Liver (tissue), 9 donors: ENCODE data around the gene FBXW10. TPM values are rescaled to one million over a fixed set of nuclear protein-coding genes. Genes with fewer than 3 reads are reported as not detected.
"Not testable (repeated sequence)": the region's sequence is repeated elsewhere in the genome, so short reads cannot be mapped to it uniquely, and the experiment has no call there.

Source experiments
- DNase-seq: peaks from one replicate; pipeline ENCODE4 v3.0.0-alpha.2; 2017; ENCODE audit warnings: low spot score
- H3K27ac ChIP-seq, 2 donors: one replicate each; pipeline ENCODE4 v1.7.0; 2013; ENCODE audit warnings: inconsistent platforms in 2 of 2, low read length in 2 of 2, control low read depth in 1 of 2, low read depth in 1 of 2, mild to moderate bottlenecking in 1 of 2
- H3K27me3 ChIP-seq, 4 donors: one replicate each; pipeline versions ENCODE4 v1.6.1 to v1.7.0; 2013; ENCODE audit warnings: low read length in 3 of 4, inconsistent platforms in 1 of 4, mild to moderate bottlenecking in 1 of 4, moderate library complexity in 1 of 4; ENCODE audit not compliant: control insufficient read depth in 4 of 4, insufficient read depth in 4 of 4
- H3K36me3 ChIP-seq, 4 donors: one replicate each; pipeline versions ENCODE4 v1.6.1 to v1.7.0; 2013; ENCODE audit warnings: low read length in 3 of 4, mild to moderate bottlenecking in 3 of 4, low read depth in 1 of 4, moderate library complexity in 1 of 4; ENCODE audit not compliant: control insufficient read depth in 4 of 4, insufficient read depth in 3 of 4
- H3K4me1 ChIP-seq, 4 donors: one replicate each; pipeline versions ENCODE4 v1.6.1 to v1.7.0; 2013; ENCODE audit warnings: low read length in 3 of 4, mild to moderate bottlenecking in 3 of 4, moderate library complexity in 1 of 4; ENCODE audit not compliant: control insufficient read depth in 4 of 4, insufficient read depth in 4 of 4
- H3K4me3 ChIP-seq, 3 donors: one replicate each; pipeline versions ENCODE4 v1.6.1 to v1.7.0; 2013; ENCODE audit warnings: low read length in 3 of 3, control low read depth in 1 of 3, low read depth in 1 of 3, mild to moderate bottlenecking in 1 of 3
- H3K9ac ChIP-seq, 2 donors: one replicate each; pipeline ENCODE4 v1.7.0; 2013; ENCODE audit warnings: low read length in 2 of 2, mild to moderate bottlenecking in 2 of 2, moderate library complexity in 2 of 2, control low read depth in 1 of 2, low read depth in 1 of 2
- H3K9me3 ChIP-seq, 4 donors: one replicate each; pipeline versions ENCODE4 v1.6.1 to v1.7.0; 2013; ENCODE audit warnings: low read length in 3 of 4; ENCODE audit not compliant: control insufficient read depth in 4 of 4
- WGBS: extraction: QIAGEN DNeasy Blood & Tissue Kit; methylation state at CpG from one replicate; pipeline ENCODE4 v1.1.7; 2013; 5-methylcytosine and 5-hydroxymethylcytosine counted together
- polyA plus RNA-seq, 2 donors: library from polyadenylated mRNA; stranded (reverse) in 1 of 2; unstranded in 1 of 2; fragments of 200-250 nt in 1 of 2; fragments of >200 nt in 1 of 2; fragmentation: Nextera tagmentation in 1 of 2; extraction: Ambion mirVana in 1 of 2; gene quantifications; one replicate each; pipeline versions ENCODE4 v1.2.1 to v1.2.3, GENCODE V29; 2013 to 2015
- total RNA-seq, 2 donors: library from RNA; depleted of rRNA; stranded (reverse); fragments of >200 nt; gene quantifications; one replicate each; pipeline ENCODE4 v1.2.3, GENCODE V29; 2014
- donor health status: healthy.
- donor health status: healthy.
- donor health status: healthy.
- donor health status: healthy.
- donor health status: healthy.

Gene FBXW10
- total and polyA plus RNA-seq, 4 donors, result 0.05 to 0.25 (median 0.14) TPM

- H3K36me3 ChIP-seq, H3K27ac ChIP-seq, H3K9ac ChIP-seq, H3K9me3 ChIP-seq, H3K27me3 ChIP-seq, DNase-seq, H3K4me1 ChIP-seq, H3K4me3 ChIP-seq: not testable (repeated sequence)
- 85% methylated on average over 4 of the region's 4 CpGs for WGBS
Measured at GRCh38 chr17:18755969-18756368, 12.1 kb downstream of the FBXW10 start.

GRCh38 chr17:18757368-18758044 lies 13.7 kb downstream of the FBXW10 start:
- not testable (repeated sequence) for H3K36me3 ChIP-seq, H3K27ac ChIP-seq, H3K9ac ChIP-seq, DNase-seq, H3K9me3 ChIP-seq, H3K27me3 ChIP-seq, H3K4me3 ChIP-seq, H3K4me1 ChIP-seq
- WGBS, result 87% methylated on average over 8 of the region's 8 CpGs

GRCh38 chr17:18758344-18758743 lies 14.5 kb downstream of the FBXW10 start:
- not testable (repeated sequence) for H3K9ac ChIP-seq, H3K4me3 ChIP-seq, H3K36me3 ChIP-seq, H3K9me3 ChIP-seq, DNase-seq, H3K27ac ChIP-seq, H3K27me3 ChIP-seq, H3K4me1 ChIP-seq
- WGBS, result 100% methylated on average over 1 of the region's 6 CpGs

- not testable (repeated sequence) for H3K9ac ChIP-seq, H3K36me3 ChIP-seq, H3K27ac ChIP-seq, DNase-seq, H3K4me1 ChIP-seq, H3K4me3 ChIP-seq, H3K9me3 ChIP-seq, H3K27me3 ChIP-seq
- WGBS, result 92% methylated on average over 6 of the region's 6 CpGs
Measured at GRCh38 chr17:18760221-18760620, 16.4 kb downstream of the FBXW10 start.

- H3K4me3 ChIP-seq, H3K9ac ChIP-seq, H3K27ac ChIP-seq, H3K4me1 ChIP-seq, H3K36me3 ChIP-seq, H3K9me3 ChIP-seq, H3K27me3 ChIP-seq, DNase-seq: not testable (repeated sequence)
- 95% methylated on average over 4 of the region's 4 CpGs for WGBS
Measured at GRCh38 chr17:18770572-18770971, 26.7 kb downstream of the FBXW10 start.

GRCh38 chr17:18771066-18771465 lies 27.2 kb downstream of the FBXW10 start:
- H3K9ac ChIP-seq, H3K27me3 ChIP-seq, H3K36me3 ChIP-seq, H3K27ac ChIP-seq, DNase-seq, H3K4me3 ChIP-seq, H3K9me3 ChIP-seq, H3K4me1 ChIP-seq: not testable (repeated sequence)
- WGBS, result 87% methylated on average over 4 of the region's 4 CpGs
